NCI-H128 (cell line): ENCODE data around the gene PARD3.

ENCODE experiments used
- DNase-seq: peaks from one replicate; lab custom pipeline; 2025; ENCODE audit not compliant: unreplicated experiment; lab: John Stamatoyannopoulos, UW

PARD3 gene

GRCh38 chr10:34098821-34099567, 716.1 kb downstream of the PARD3 start:
- DNase-seq, result no peak

- no peak for DNase-seq
Measured at GRCh38 chr10:34097682-34098081, 717.4 kb downstream of the PARD3 start.

- DNase-seq, result no peak
Measured at GRCh38 chr10:34094961-34095360, 720.1 kb downstream of the PARD3 start.

GRCh38 chr10:34094146-34094696, 720.9 kb downstream of the PARD3 start:
- DNase-seq, result no peak

GRCh38 chr10:34092891-34093290, 722.2 kb downstream of the PARD3 start:
- DNase-seq, result no peak

GRCh38 chr10:34091635-34092195, 723.4 kb downstream of the PARD3 start:
- no peak for DNase-seq

GRCh38 chr10:34089253-34089652, 725.8 kb downstream of the PARD3 start:
- DNase-seq, result no peak

- no peak for DNase-seq
Measured at GRCh38 chr10:34088208-34088794, 726.8 kb downstream of the PARD3 start.

- DNase-seq, result no peak
Measured at GRCh38 chr10:34087095-34087418, 728.0 kb downstream of the PARD3 start.

- DNase-seq, result no peak
Measured at GRCh38 chr10:34083567-34083966, 731.5 kb downstream of the PARD3 start.

GRCh38 chr10:34081948-34082347, 733.1 kb downstream of the PARD3 start:
- no peak for DNase-seq

GRCh38 chr10:34081347-34081743, 733.8 kb downstream of the PARD3 start:
- DNase-seq, result no peak

GRCh38 chr10:34080485-34081346, 734.4 kb downstream of the PARD3 start:
- no peak for DNase-seq

- DNase-seq, result no peak
Measured at GRCh38 chr10:34079702-34080484, 735.2 kb downstream of the PARD3 start.

GRCh38 chr10:34078745-34079470, 736.2 kb downstream of the PARD3 start:
- no peak for DNase-seq

- DNase-seq, result no peak
Measured at GRCh38 chr10:34078017-34078744, 736.9 kb downstream of the PARD3 start.

- DNase-seq, result no peak
Measured at GRCh38 chr10:34076443-34076842, 738.7 kb downstream of the PARD3 start.

- no peak for DNase-seq
Measured at GRCh38 chr10:34075254-34075926, 739.7 kb downstream of the PARD3 start.

- DNase-seq, result no peak
Measured at GRCh38 chr10:34074051-34074450, 741.0 kb downstream of the PARD3 start.
